Testis (tissue), 2 donors: ENCODE data around the gene IPO4.

Experiments used
- POLR2A ChIP-seq: fragments of 450-650 bp; IDR thresholded peaks from one replicate; pipeline ENCODE4 v1.6.1; 2017; ENCODE audit warnings: antibody characterized with exemption, mild to moderate bottlenecking, moderate library complexity
- TF ChIP-seq, protein P1 (sequence below), 3 experiments: fragments of 450-650 bp in 2 of 3; fragments of 200-600 bp in 1 of 3; sonication (generic) in 1 of 3; IDR thresholded peaks; one replicate each; pipeline ENCODE4 v1.5.1; 2016 to 2019; ENCODE audit warnings: antibody characterized with exemption in 3 of 3, mild to moderate bottlenecking in 2 of 3, moderate library complexity in 1 of 3

DNA sequence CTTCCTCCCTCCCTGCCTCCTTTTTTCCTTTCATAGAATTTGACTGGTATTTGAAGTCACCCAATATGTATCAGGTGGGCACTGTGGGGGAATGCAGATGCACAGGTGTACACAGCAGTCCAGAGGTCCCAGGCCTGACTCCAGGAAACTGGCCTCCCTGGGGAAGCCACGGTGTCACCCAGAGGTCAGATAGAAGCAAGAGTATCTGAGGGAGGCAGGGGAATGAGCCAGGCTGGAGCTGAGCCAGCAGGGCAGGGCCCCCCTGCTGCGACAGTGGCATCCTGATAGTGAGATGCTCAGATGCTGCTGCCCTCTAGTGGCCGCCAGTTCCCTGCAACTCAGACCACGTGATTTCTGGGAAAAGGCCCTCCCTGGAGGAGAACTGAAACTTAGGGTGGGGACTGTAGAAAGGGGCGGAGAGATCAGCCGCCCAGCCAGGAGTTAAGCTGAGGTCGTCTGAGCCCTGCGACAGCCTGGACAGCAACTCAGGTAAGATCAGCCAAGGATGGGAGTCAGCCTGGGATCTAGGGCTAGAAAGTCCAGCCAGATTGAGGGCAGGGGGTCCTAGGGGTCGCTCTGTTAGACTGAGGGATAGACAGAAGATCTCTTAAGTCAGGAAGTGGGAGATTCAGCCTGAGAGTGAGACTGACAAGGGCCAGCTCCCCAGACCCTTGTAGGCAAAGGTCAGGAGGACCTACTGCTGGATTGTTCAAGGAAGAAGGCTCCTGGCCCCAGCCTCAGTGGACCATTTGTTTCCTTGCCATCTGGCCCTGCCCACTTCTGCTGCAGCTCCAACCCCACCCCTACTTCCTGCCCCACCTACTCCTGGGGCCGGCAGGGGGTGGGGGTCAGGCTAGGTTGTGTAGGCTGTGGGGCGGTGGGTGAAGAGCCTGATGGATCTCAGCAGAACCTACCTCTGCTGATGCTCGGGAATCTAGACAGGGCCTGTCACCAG lies 27.5 kb downstream of the IPO4 start, which contains the start of gene IRF9:
- peak; percentile 25 for TF ChIP-seq POLR2A
- TF ChIP-seq, protein P1, sequence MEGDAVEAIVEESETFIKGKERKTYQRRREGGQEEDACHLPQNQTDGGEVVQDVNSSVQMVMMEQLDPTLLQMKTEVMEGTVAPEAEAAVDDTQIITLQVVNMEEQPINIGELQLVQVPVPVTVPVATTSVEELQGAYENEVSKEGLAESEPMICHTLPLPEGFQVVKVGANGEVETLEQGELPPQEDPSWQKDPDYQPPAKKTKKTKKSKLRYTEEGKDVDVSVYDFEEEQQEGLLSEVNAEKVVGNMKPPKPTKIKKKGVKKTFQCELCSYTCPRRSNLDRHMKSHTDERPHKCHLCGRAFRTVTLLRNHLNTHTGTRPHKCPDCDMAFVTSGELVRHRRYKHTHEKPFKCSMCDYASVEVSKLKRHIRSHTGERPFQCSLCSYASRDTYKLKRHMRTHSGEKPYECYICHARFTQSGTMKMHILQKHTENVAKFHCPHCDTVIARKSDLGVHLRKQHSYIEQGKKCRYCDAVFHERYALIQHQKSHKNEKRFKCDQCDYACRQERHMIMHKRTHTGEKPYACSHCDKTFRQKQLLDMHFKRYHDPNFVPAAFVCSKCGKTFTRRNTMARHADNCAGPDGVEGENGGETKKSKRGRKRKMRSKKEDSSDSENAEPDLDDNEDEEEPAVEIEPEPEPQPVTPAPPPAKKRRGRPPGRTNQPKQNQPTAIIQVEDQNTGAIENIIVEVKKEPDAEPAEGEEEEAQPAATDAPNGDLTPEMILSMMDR (IDR thresholded peaks at IDR 0.05) = peak; percentile 94 to 99 (median 98)
